Endothelial cell of umbilical vein (primary cell): ENCODE data around the gene LRIF1. TPM values are rescaled to one million over a fixed set of nuclear protein-coding genes. Genes with fewer than 3 reads are reported as not detected.

Experiments
- BruUV-seq: library from RNA; stranded (reverse); fragments of 400-500 nt; replicated peaks from 2 replicates; lab custom pipeline; 2021; lab: Mats Ljungman, UMichigan
- CTCF ChIA-PET: fragments of 300-600, 350-600 bp; sonication (Branson Sonifier 250); formaldehyde crosslinking; loops from one replicate; lab custom pipeline; 2021; ENCODE audit warnings: antibody characterized with exemption, inconsistent platforms; lab: Charles Lee
- POLR2A ChIA-PET: fragments of 300-600, 350-600 bp; sonication (Branson Sonifier 250); formaldehyde crosslinking; loops from one replicate; lab custom pipeline; 2021; ENCODE audit warnings: antibody characterized with exemption, inconsistent platforms; lab: Charles Lee
- DNase-seq: peaks from one replicate; pipeline ENCODE4 v3.0.0-alpha.2; 2011; ENCODE audit warnings: low read depth, low spot score
- FAIRE-seq: peaks from 2 replicates; lab custom pipeline; 2011; peaks lifted over from hg19 to GRCh38; lab: Jason Lieb, UNC
- H2AFZ ChIP-seq: 2 replicates; pipeline ENCODE4 v1.6.0; 2012; ENCODE audit warnings: low read depth, low read length, control low read depth, inconsistent platforms
- H3K27ac ChIP-seq: 2 replicates; pipeline ENCODE4 v1.5.1; 2011; ENCODE audit warnings: low read depth, mild to moderate bottlenecking, control low read depth, low read length, moderate library complexity; ENCODE audit not compliant: insufficient read depth
- H3K27me3 ChIP-seq, 2 experiments: 2 replicates each; pipeline versions ENCODE4 v1.6.0 to v1.6.1; 2011; ENCODE audit warnings: low read length in 2 of 2, mixed read lengths in 1 of 2; ENCODE audit not compliant: control insufficient read depth in 2 of 2, insufficient read depth in 2 of 2
- H3K36me3 ChIP-seq, 2 experiments: 2 replicates in 1 of 2; 3 replicates in 1 of 2; pipeline ENCODE4 v1.5.1; 2011; ENCODE audit warnings: low read length in 2 of 2, mild to moderate bottlenecking in 1 of 2, moderate library complexity in 1 of 2; ENCODE audit not compliant: control insufficient read depth in 2 of 2, insufficient read depth in 2 of 2; ENCODE audit errors: extremely low read depth in 1 of 2
- H3K4me1 ChIP-seq: 3 replicates; pipeline ENCODE4 v1.5.1; 2011; ENCODE audit warnings: mild to moderate bottlenecking, low read length; ENCODE audit not compliant: control insufficient read depth, insufficient read depth; ENCODE audit errors: extremely low read depth
- H3K4me2 ChIP-seq: 2 replicates; pipeline ENCODE4 v1.6.1; 2011; ENCODE audit warnings: low read length, control low read depth, mixed read lengths; ENCODE audit not compliant: insufficient read depth
- H3K4me3 ChIP-seq, 3 experiments: fragments of 200-600 bp in 1 of 3; sonication (generic), shearing (Covaris generic) in 1 of 3; replicated peaks in 1 of 3; 2 replicates each; pipeline ENCODE4 v1.5.1; 2011 to 2016; ENCODE audit warnings: control low read depth in 3 of 3, low read length in 3 of 3, mild to moderate bottlenecking in 2 of 3, inconsistent platforms in 1 of 3, low read depth in 1 of 3, moderate library complexity in 1 of 3; ENCODE audit not compliant: insufficient read depth in 1 of 3
- H3K79me2 ChIP-seq: 2 replicates; pipeline ENCODE4 v1.6.0; 2012; ENCODE audit warnings: low read length, inconsistent platforms; ENCODE audit not compliant: control insufficient read depth, insufficient read depth
- H3K9ac ChIP-seq: replicated peaks from 2 replicates; pipeline ENCODE3; 2011; ENCODE audit warnings: low read length, control low read depth; ENCODE audit not compliant: insufficient read depth; ENCODE audit errors: extremely low read depth
- H3K9me1 ChIP-seq: replicated peaks from 3 replicates; pipeline ENCODE4 v1.6.0; 2011; ENCODE audit warnings: mild to moderate bottlenecking, low read length; ENCODE audit not compliant: control insufficient read depth, insufficient read depth; ENCODE audit errors: extremely low read depth
- H3K9me3 ChIP-seq: replicated peaks from 2 replicates; pipeline ENCODE4 v1.5.1; 2012; ENCODE audit warnings: low read length, inconsistent platforms; ENCODE audit not compliant: control insufficient read depth, insufficient read depth
- H4K20me1 ChIP-seq: replicated peaks from 2 replicates; pipeline ENCODE3; 2011; ENCODE audit warnings: mild to moderate bottlenecking, low read length; ENCODE audit not compliant: control insufficient read depth, insufficient read depth; ENCODE audit errors: extremely low read depth
- EZH2 ChIP-seq: IDR thresholded peaks from 2 replicates; pipeline ENCODE4 v1.6.1; 2012; ENCODE audit warnings: borderline replicate concordance, low read depth, mild to moderate bottlenecking, moderate library complexity, low read length, inconsistent platforms; ENCODE audit not compliant: severe bottlenecking
- FOS ChIP-seq: IDR thresholded peaks from 2 replicates; pipeline ENCODE4 v1.6.1; 2011; ENCODE audit warnings: mild to moderate bottlenecking, low read length, moderate library complexity, borderline replicate concordance; ENCODE audit not compliant: insufficient read depth
- GATA2 ChIP-seq: IDR thresholded peaks from 2 replicates; pipeline ENCODE4 v1.7.0; 2011; ENCODE audit warnings: low read depth, mild to moderate bottlenecking, moderate library complexity, mixed read lengths, low read length; ENCODE audit not compliant: insufficient read length, insufficient read depth
- JUN ChIP-seq: IDR thresholded peaks from 2 replicates; pipeline ENCODE4 v1.6.1; 2011; ENCODE audit warnings: borderline replicate concordance, low read depth; ENCODE audit not compliant: insufficient read length, insufficient read depth
- MYC ChIP-seq: IDR thresholded peaks from one replicate; pipeline ENCODE4 v1.6.1; 2011; ENCODE audit warnings: mild to moderate bottlenecking, low read depth, low read length
- POLR2A ChIP-seq: IDR thresholded peaks from 2 replicates; pipeline ENCODE4 v1.6.1; 2012; ENCODE audit warnings: low read depth, mild to moderate bottlenecking, control low read depth, low read length
- POLR2AphosphoS5 ChIP-seq: IDR thresholded peaks from 2 replicates; pipeline ENCODE4 v1.6.1; 2012; ENCODE audit warnings: low read depth, mild to moderate bottlenecking, control low read depth, low read length, moderate library complexity; ENCODE audit not compliant: insufficient read depth
- dilution Hi-C: fragments of 300-500 bp; cut with MboI; formaldehyde crosslinking; loops from one replicate; pipeline ENCODE4 v1.15.0; 2019; ENCODE audit warnings: low sequenced_read_pairs; ENCODE audit not compliant: extremely low pct_ligation_motif_present
- intact Hi-C: fragments of 100-400 bp; cut with micrococcal nuclease; formaldehyde crosslinking; loops from one replicate; pipeline ENCODE4 v1.10.0; 2022
- polyA plus RNA-seq, 4 experiments: library from polyadenylated mRNA; depleted of rRNA in 3 of 4; stranded (reverse) in 3 of 4; unstranded in 1 of 4; fragments of >200 nt; gene quantifications; 2 replicates each; pipeline versions ENCODE4 v1.2.1 to v1.2.3, GENCODE V29; 2011 to 2012; ENCODE audit warnings: missing spikeins in 1 of 4
- total RNA-seq: library from RNA; stranded (reverse); gene quantifications from 2 replicates; pipeline ENCODE4 v1.2.3, GENCODE V29; 2021
- TF ChIP-seq, protein P1 (sequence below), 2 donors: IDR thresholded peaks; 1 replicate in 1 of 2; 2 replicates in 1 of 2; pipeline ENCODE4 v1.5.1; 2011; ENCODE audit warnings: low read length in 2 of 2, mild to moderate bottlenecking in 2 of 2, moderate library complexity in 2 of 2, control low read depth in 1 of 2, inconsistent platforms in 1 of 2, low read depth in 1 of 2; ENCODE audit not compliant: insufficient read depth in 1 of 2; ENCODE audit errors: extremely low read depth in 1 of 2
- TF ChIP-seq, protein P2 (sequence below): IDR thresholded peaks from 2 replicates; pipeline ENCODE4 v1.6.1; 2011; ENCODE audit not compliant: insufficient read depth, insufficient read length

LRIF1 gene
- total and polyA plus RNA-seq, 2 donors (not counting 3 experiments of a cell fraction or from before 2014, with no cell fraction given), result 3.5 to 13.0 TPM

- dilution Hi-C loops (no loop called here), intact Hi-C loops (no loop called here)
- no peaks in the 10 kb centered on the region for H4K20me1 ChIP-seq
- TF ChIP-seq, protein P1, sequence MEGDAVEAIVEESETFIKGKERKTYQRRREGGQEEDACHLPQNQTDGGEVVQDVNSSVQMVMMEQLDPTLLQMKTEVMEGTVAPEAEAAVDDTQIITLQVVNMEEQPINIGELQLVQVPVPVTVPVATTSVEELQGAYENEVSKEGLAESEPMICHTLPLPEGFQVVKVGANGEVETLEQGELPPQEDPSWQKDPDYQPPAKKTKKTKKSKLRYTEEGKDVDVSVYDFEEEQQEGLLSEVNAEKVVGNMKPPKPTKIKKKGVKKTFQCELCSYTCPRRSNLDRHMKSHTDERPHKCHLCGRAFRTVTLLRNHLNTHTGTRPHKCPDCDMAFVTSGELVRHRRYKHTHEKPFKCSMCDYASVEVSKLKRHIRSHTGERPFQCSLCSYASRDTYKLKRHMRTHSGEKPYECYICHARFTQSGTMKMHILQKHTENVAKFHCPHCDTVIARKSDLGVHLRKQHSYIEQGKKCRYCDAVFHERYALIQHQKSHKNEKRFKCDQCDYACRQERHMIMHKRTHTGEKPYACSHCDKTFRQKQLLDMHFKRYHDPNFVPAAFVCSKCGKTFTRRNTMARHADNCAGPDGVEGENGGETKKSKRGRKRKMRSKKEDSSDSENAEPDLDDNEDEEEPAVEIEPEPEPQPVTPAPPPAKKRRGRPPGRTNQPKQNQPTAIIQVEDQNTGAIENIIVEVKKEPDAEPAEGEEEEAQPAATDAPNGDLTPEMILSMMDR (IDR thresholded peaks at IDR 0.05; ENCODE audit: extremely low read depth in 1 of 2, insufficient read depth in 1 of 2, low read depth in 1 of 2, low read length in 2 of 2), result no peak
- TF ChIP-seq MYC (no peak), POLR2A (no peak), EZH2 (no peak), POLR2AphosphoS5 (no peak), JUN (no peak), FOS (no peak), GATA2 (no peak)
- TF ChIP-seq, protein P2, sequence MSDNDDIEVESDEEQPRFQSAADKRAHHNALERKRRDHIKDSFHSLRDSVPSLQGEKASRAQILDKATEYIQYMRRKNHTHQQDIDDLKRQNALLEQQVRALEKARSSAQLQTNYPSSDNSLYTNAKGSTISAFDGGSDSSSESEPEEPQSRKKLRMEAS, result no peak
- no peaks in the 10 kb centered on the region for H3K4me1 ChIP-seq
- H3K4me3 ChIP-seq, result no peak overlapping the region
- H3K36me3 ChIP-seq, result peaks cover 0 to 2% of the 10 kb centered on the region in 2 experiments
- H2AFZ ChIP-seq, result no peak overlapping the region
- H3K27me3 ChIP-seq, result no peaks in the 10 kb centered on the region
- CTCF ChIA-PET, result interaction anchor here (1.9 kb wide), 1 partner anchor 20 kb away, joined by 7 read pairs; no protein-coding TSS in a partner anchor
- no peak overlapping the region for H3K4me2 ChIP-seq
- H3K9ac ChIP-seq, result no peak overlapping the region
- FAIRE-seq, result no peak
- no peaks in the 10 kb centered on the region for H3K79me2 ChIP-seq
- H3K9me1 ChIP-seq, result no peaks in the 10 kb centered on the region
- BruUV-seq, result no TSS peak
- no peak overlapping the region for H3K27ac ChIP-seq
- DNase-seq, result no peak
- H3K9me3 ChIP-seq, result no peaks in the 10 kb centered on the region
- POLR2A ChIA-PET, result no interaction called here
These were observed 18.9 kb downstream of the LRIF1 start for GRCh38 chr1:110944806-110945205.
